ENCODE measurements around the gene JAML. TPM values are rescaled to one million over a fixed set of nuclear protein-coding genes. Genes with fewer than 3 reads are reported as not detected.
A peak's percentile ranks its signal among the peaks of the same experiment; 100 is the strongest.

Gene JAML
- total and polyA plus RNA-seq, 2 of the 13 experiments (the other 11 are each of a cell fraction or from before 2014, with no cell fraction given), result 2.0 to 3.3 TPM

- TF ChIP-seq RARA (CRISPR knock-in tag; IDR thresholded peaks at IDR 0.05), result peak; percentile 90
- no peak; the same call in none of the 2 replicates for TF ChIP-seq FOXJ3 (CRISPR knock-in tag; IDR thresholded peaks at IDR 0.05; ENCODE audit: borderline replicate concordance)
- TF ChIP-seq ZNF776 (CRISPR knock-in tag; IDR thresholded peaks at IDR 0.05), result 0 out of 2 replicates have a peak, but pooled peaks have one; percentile 33
- TF ChIP-seq HIVEP1 (CRISPR knock-in tag; IDR thresholded peaks at IDR 0.05), result 0 out of 2 replicates have a peak, but pooled peaks have one; percentile 23
- peak; percentile 85; the same call in 1 of the 2 replicates for TF ChIP-seq DPF2 (CRISPR knock-in tag; IDR thresholded peaks at IDR 0.05; ENCODE audit: borderline replicate concordance, low read depth)
- no peak for TF ChIP-seq ATF3 (CRISPR knock-in tag; IDR thresholded peaks at IDR 0.05)
- peak; percentile 77; the same call in 1 of the 2 replicates for TF ChIP-seq MIER3 (CRISPR knock-in tag; IDR thresholded peaks at IDR 0.05; ENCODE audit: borderline replicate concordance)
- TF ChIP-seq STAG1 (CRISPR knock-in tag; IDR thresholded peaks at IDR 0.05), result peak; percentile 22; the same call in 1 of the 2 replicates
- TF ChIP-seq ZNF335 (CRISPR knock-in tag; IDR thresholded peaks at IDR 0.05), result peak; percentile 67; the same call in 1 of the 2 replicates
- TF ChIP-seq NR2C2 (CRISPR knock-in tag; IDR thresholded peaks at IDR 0.05; ENCODE audit: borderline replicate concordance), result peak; percentile 83
- TF ChIP-seq ZNF563 (CRISPR knock-in tag; IDR thresholded peaks at IDR 0.05), result no peak
- no peak for TF ChIP-seq AKAP8 (CRISPR knock-in tag; IDR thresholded peaks at IDR 0.05)
- no peak for TF ChIP-seq ZNF224 (CRISPR knock-in tag; IDR thresholded peaks at IDR 0.05)
- peak; percentile 68; the same call in 1 of the 2 replicates for TF ChIP-seq HMG20A (CRISPR knock-in tag; IDR thresholded peaks at IDR 0.05; ENCODE audit: borderline replicate concordance)
- peak; percentile 59; the same call in 1 of the 2 replicates for TF ChIP-seq STAT6 (CRISPR knock-in tag; IDR thresholded peaks at IDR 0.05; ENCODE audit: borderline replicate concordance)
- peak; percentile 89; the same call in 1 of the 2 replicates for TF ChIP-seq ZNF281 (CRISPR knock-in tag; IDR thresholded peaks at IDR 0.05; ENCODE audit: borderline replicate concordance)
- TF ChIP-seq ATF7 (IDR thresholded peaks at IDR 0.05), result no peak
- TF ChIP-seq ATF7 (CRISPR knock-in tag; IDR thresholded peaks at IDR 0.05), result no peak; the same call in 1 of the 2 replicates
- TF ChIP-seq SMC3 (IDR thresholded peaks at IDR 0.05; ENCODE audit: low read length), result peak; percentile 29; the same call in 1 of the 2 replicates
- peak; percentile 67 for TF ChIP-seq NFIC (IDR thresholded peaks at IDR 0.05; ENCODE audit: low read length)
- peak; percentile 51 for TF ChIP-seq TCF7 (IDR thresholded peaks at IDR 0.05; ENCODE audit: low read depth)
- peak; percentile 93 for TF ChIP-seq NCOA2 (CRISPR knock-in tag; IDR thresholded peaks at IDR 0.05)
- peak; percentile 68; the same call in 1 of the 2 replicates for TF ChIP-seq ZNF350 (CRISPR knock-in tag; IDR thresholded peaks at IDR 0.05; ENCODE audit: borderline replicate concordance, low read depth)
- TF ChIP-seq NFE2 (CRISPR knock-in tag; IDR thresholded peaks at IDR 0.05), result no peak
- TF ChIP-seq TP53 (CRISPR knock-in tag; conservative IDR thresholded peaks at IDR 0.05), result no peak
- TF ChIP-seq ZNF644 (CRISPR knock-in tag; IDR thresholded peaks at IDR 0.05; ENCODE audit: low read depth), result peak; percentile 93
These were observed 22.0 kb downstream of the JAML start (continued) for GRCh38 chr11:118202599-118203422.
